HFF-Myc (cell line): Measurements from ENCODE around the gene SH3BGRL3.

Experiments used
- DNase-seq: peaks from one replicate; pipeline ENCODE4 v3.0.0-alpha.2; 2011; ENCODE audit warnings: low read depth; ENCODE audit errors: extremely low read depth
- H3K4me3 ChIP-seq: replicated peaks from 2 replicates; pipeline ENCODE4 v1.5.1; 2011; ENCODE audit warnings: low read depth, mild to moderate bottlenecking, control low read depth, low read length
- CTCF ChIP-seq: IDR thresholded peaks from 2 replicates; pipeline ENCODE4 v1.5.1; 2012; ENCODE audit warnings: mild to moderate bottlenecking, low read depth, low read length, control low read depth; ENCODE audit errors: missing control alignments

Gene SH3BGRL3

GRCh38 chr1:26287033-26287711 is 7.3 kb downstream of the SH3BGRL3 start:
- no peak for DNase-seq
- TF ChIP-seq CTCF = no peak
- H3K4me3 ChIP-seq = no peak overlapping the region

- H3K4me3 ChIP-seq = no peak overlapping the region
- no peak for DNase-seq
- no peak for TF ChIP-seq CTCF
Observed at GRCh38 chr1:26287811-26288210, 7.9 kb downstream of the SH3BGRL3 start.

GRCh38 chr1:26288311-26288941 is 8.5 kb downstream of the SH3BGRL3 start:
- TF ChIP-seq CTCF = no peak

GRCh38 chr1:26289158-26290059 is 9.5 kb downstream of the SH3BGRL3 start:
- no peak overlapping the region for H3K4me3 ChIP-seq
- no peak for TF ChIP-seq CTCF
- no peak for DNase-seq

More at GRCh38 chr1:26288311-26288941, 8.5 kb downstream of the SH3BGRL3 start:
- H3K4me3 ChIP-seq = no peak overlapping the region
- DNase-seq = no peak

GRCh38 chr1:26290122-26290881 is 10.4 kb downstream of the SH3BGRL3 start:
- H3K4me3 ChIP-seq = no peak overlapping the region
- no peak for DNase-seq
- no peak for TF ChIP-seq CTCF

GRCh38 chr1:26290882-26291261 is 11.0 kb downstream of the SH3BGRL3 start:
- no peak for DNase-seq
- no peak overlapping the region for H3K4me3 ChIP-seq
- TF ChIP-seq CTCF = no peak
